ENCODE results near the gene HNF4A.

The HNF4A gene

GRCh38 chr20:44399446-44399845 lies 43.9 kb downstream of the HNF4A start:
- Histone ChIP-seq H3K27me3 (ENCODE audit: control insufficient read depth, insufficient read depth, low read length, poor library complexity, severe bottlenecking) (peaks cover 6% of the 10 kb centered on the region), H3K4me1 (ENCODE audit: control insufficient read depth, insufficient read depth, low read length) (peaks cover 5% of the 10 kb centered on the region)
- 83 to 88% methylated on average over 3 of the region's 3 CpGs for WGBS, 2 experiments

DNA sequence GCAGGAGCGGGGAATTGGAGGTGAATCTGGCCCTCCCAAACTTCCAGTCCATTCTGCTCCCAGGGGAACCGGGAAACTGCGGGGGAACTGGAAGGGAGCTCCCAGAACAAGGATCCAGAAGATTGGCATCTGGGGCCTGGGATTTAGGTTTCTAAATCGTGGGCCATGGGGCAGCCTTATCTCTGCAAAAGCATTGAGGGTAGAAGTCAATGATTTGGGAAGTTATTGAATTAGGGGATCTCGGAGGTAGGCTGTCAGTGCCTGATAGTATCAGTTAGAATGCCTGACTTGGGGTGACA lies 45.1 kb downstream of the HNF4A start:
- no peak overlapping the region for H3K27ac ChIP-seq (ENCODE audit: insufficient read depth, low read depth, low read length, poor library complexity, severe bottlenecking)
- H3K36me3 ChIP-seq (ENCODE audit: control insufficient read depth, insufficient read depth, low read length) = peaks cover 4% of the 10 kb centered on the region
- H3K4me3 ChIP-seq (ENCODE audit: insufficient read depth, low read depth, low read length) = no peak overlapping the region
- H3K27me3 ChIP-seq (ENCODE audit: control insufficient read depth, insufficient read depth, low read length, poor library complexity, severe bottlenecking) = peaks cover 6% of the 10 kb centered on the region
- no peaks in the 10 kb centered on the region for H3K9me3 ChIP-seq (ENCODE audit: control insufficient read depth, low read length)
- H3K4me1 ChIP-seq (ENCODE audit: control insufficient read depth, insufficient read depth, low read length) = peaks cover 5% of the 10 kb centered on the region
- 95% methylated on average over 5 of the region's 5 CpGs for WGBS, 2 experiments

More at GRCh38 chr20:44399446-44399845, 43.9 kb downstream of the HNF4A start:
- H3K4me3 ChIP-seq (ENCODE audit: insufficient read depth, low read depth, low read length) = no peak overlapping the region
- H3K36me3 ChIP-seq (ENCODE audit: control insufficient read depth, insufficient read depth, low read length) = peaks cover 4% of the 10 kb centered on the region
- H3K27ac ChIP-seq (ENCODE audit: insufficient read depth, low read depth, low read length, poor library complexity, severe bottlenecking) = no peak overlapping the region
- no peaks in the 10 kb centered on the region for H3K9me3 ChIP-seq (ENCODE audit: control insufficient read depth, low read length)

- Histone ChIP-seq H3K27ac (ENCODE audit: insufficient read depth, low read depth, low read length, poor library complexity, severe bottlenecking) (no peak overlapping the region), H3K9me3 (ENCODE audit: control insufficient read depth, low read length) (no peaks in the 10 kb centered on the region), H3K36me3 (ENCODE audit: control insufficient read depth, insufficient read depth, low read length) (peaks cover 9% of the 10 kb centered on the region), H3K4me3 (ENCODE audit: insufficient read depth, low read depth, low read length) (peak overlapping the region; percentile 8), H3K4me1 (ENCODE audit: control insufficient read depth, insufficient read depth, low read length) (peaks cover 10% of the 10 kb centered on the region), H3K27me3 (ENCODE audit: control insufficient read depth, insufficient read depth, low read length, poor library complexity, severe bottlenecking) (peaks cover 11% of the 10 kb centered on the region)
- WGBS, 2 experiments = 87% methylated on average over 23 of the region's 23 CpGs
These were observed 45.7 kb downstream of the HNF4A start for GRCh38 chr20:44400970-44401769.

DNA sequence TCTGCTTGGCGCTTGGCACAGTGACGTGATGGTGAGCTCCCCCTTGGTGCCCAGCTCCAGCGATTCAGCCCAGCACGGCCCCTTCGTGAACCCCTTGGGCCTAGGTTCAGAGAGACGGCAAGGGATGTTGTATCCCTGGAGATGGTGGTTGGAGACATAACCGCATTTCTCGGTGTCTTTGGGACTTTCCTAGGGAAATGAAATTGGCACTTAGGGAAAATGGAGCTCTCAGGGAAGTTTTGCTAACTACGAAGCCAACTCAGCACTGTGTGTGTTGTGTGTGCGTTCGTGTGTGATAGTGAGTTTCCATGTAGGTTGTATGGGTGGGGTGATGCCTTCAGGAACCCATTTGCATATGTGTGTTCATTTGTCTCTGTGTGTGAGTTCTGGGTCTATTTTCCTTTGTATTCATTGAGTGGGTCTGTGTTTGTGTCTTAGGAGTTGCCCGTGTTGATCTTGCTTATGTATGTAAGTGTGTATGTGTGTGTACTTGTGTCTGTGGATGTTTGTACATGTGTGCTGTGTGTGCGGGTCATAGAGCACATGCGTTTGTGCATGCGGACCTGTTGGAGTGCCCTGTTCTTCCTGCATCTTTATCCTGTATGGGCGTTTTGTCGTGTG lies 46.4 kb downstream of the HNF4A start:
- peaks cover 12% of the 10 kb centered on the region for H3K27me3 ChIP-seq (ENCODE audit: control insufficient read depth, insufficient read depth, low read length, poor library complexity, severe bottlenecking)
- H3K4me3 ChIP-seq (ENCODE audit: insufficient read depth, low read depth, low read length) = no peak overlapping the region
- peaks cover 10% of the 10 kb centered on the region for H3K4me1 ChIP-seq (ENCODE audit: control insufficient read depth, insufficient read depth, low read length)
- peaks cover 9% of the 10 kb centered on the region for H3K36me3 ChIP-seq (ENCODE audit: control insufficient read depth, insufficient read depth, low read length)
- no peaks in the 10 kb centered on the region for H3K9me3 ChIP-seq (ENCODE audit: control insufficient read depth, low read length)
- WGBS, 2 experiments = 90 to 92% methylated on average over 17 of the region's 17 CpGs
- no peak overlapping the region for H3K27ac ChIP-seq (ENCODE audit: insufficient read depth, low read depth, low read length, poor library complexity, severe bottlenecking)

DNA sequence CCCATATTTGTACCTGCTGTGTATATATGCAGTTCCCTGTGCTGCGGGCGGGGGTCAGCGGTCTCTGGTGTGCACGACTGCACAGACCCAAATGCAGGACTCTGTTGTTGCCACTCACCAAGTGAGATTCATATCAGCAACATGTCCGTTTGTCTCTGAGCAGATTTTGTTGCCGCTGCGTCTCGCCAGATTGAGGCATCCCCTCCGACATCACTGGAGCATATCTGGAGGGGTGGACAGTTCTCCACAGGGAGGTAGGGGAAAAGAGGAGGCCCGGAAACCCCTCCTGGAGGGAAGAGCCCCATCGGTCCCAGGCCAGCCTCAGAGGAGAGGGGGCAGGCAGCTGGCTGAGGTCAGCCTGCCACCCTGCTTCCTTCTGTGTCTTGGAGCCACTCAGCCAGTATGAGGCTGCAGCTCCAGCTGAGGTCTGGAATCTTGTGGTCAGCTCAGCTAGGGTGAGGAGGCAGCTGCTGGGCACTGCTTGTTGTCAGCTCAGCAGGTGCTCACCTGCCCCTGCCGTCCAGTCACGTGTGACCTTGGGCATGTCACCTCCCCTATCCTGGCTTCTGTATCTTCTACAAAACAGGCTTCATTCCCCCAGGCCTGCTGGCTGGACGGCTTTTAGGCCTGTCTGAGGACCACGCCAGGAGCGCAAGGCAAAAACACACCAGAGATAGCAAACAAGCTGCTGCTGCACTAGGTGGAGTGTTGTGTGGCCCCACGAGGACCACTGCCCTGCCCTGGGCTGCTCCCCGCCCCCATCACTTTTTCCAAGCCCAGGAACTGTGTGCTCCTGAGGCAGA lies 47.1 kb downstream of the HNF4A start:
- H3K9me3 ChIP-seq (ENCODE audit: control insufficient read depth, low read length) = no peaks in the 10 kb centered on the region
- WGBS, 2 experiments = 88 to 91% methylated on average over 18 of the region's 18 CpGs
- no peak overlapping the region for H3K4me3 ChIP-seq (ENCODE audit: insufficient read depth, low read depth, low read length)
- H3K36me3 ChIP-seq (ENCODE audit: control insufficient read depth, insufficient read depth, low read length) = peaks cover 13% of the 10 kb centered on the region
- peaks cover 14% of the 10 kb centered on the region for H3K4me1 ChIP-seq (ENCODE audit: control insufficient read depth, insufficient read depth, low read length)
- no peak overlapping the region for H3K27ac ChIP-seq (ENCODE audit: insufficient read depth, low read depth, low read length, poor library complexity, severe bottlenecking)
- H3K27me3 ChIP-seq (ENCODE audit: control insufficient read depth, insufficient read depth, low read length, poor library complexity, severe bottlenecking) = peaks cover 17% of the 10 kb centered on the region

- WGBS, 2 experiments = 79 to 80% methylated on average over 11 of the region's 11 CpGs
- H3K4me1 ChIP-seq (ENCODE audit: control insufficient read depth, insufficient read depth, low read length) = peaks cover 14% of the 10 kb centered on the region
- no peak overlapping the region for H3K27ac ChIP-seq (ENCODE audit: insufficient read depth, low read depth, low read length, poor library complexity, severe bottlenecking)
These were observed 48.0 kb downstream of the HNF4A start for GRCh38 chr20:44403194-44404112.

GRCh38 chr20:44404204-44405181 lies 49.0 kb downstream of the HNF4A start:
- Histone ChIP-seq H3K27me3 (ENCODE audit: control insufficient read depth, insufficient read depth, low read length, poor library complexity, severe bottlenecking) (peaks cover 17% of the 10 kb centered on the region), H3K9me3 (ENCODE audit: control insufficient read depth, low read length) (no peaks in the 10 kb centered on the region), H3K36me3 (ENCODE audit: control insufficient read depth, insufficient read depth, low read length) (peaks cover 13% of the 10 kb centered on the region), H3K4me3 (ENCODE audit: insufficient read depth, low read depth, low read length) (no peak overlapping the region), H3K4me1 (ENCODE audit: control insufficient read depth, insufficient read depth, low read length) (peaks cover 14% of the 10 kb centered on the region), H3K27ac (ENCODE audit: insufficient read depth, low read depth, low read length, poor library complexity, severe bottlenecking) (no peak overlapping the region)
- 83 to 84% methylated on average over 21 of the region's 21 CpGs for WGBS, 2 experiments

More at GRCh38 chr20:44403194-44404112, 48.0 kb downstream of the HNF4A start:
- Histone ChIP-seq H3K9me3 (ENCODE audit: control insufficient read depth, low read length) (no peaks in the 10 kb centered on the region), H3K4me3 (ENCODE audit: insufficient read depth, low read depth, low read length) (no peak overlapping the region), H3K27me3 (ENCODE audit: control insufficient read depth, insufficient read depth, low read length, poor library complexity, severe bottlenecking) (peaks cover 17% of the 10 kb centered on the region), H3K36me3 (ENCODE audit: control insufficient read depth, insufficient read depth, low read length) (peaks cover 13% of the 10 kb centered on the region)

GRCh38 chr20:44405257-44405656 lies 49.8 kb downstream of the HNF4A start:
- H3K4me1 ChIP-seq (ENCODE audit: control insufficient read depth, insufficient read depth, low read length) = peaks cover 14% of the 10 kb centered on the region
- WGBS, 2 experiments = 91 to 93% methylated on average over 5 to 6 of the region's 6 CpGs
- no peak overlapping the region for H3K4me3 ChIP-seq (ENCODE audit: insufficient read depth, low read depth, low read length)
- peaks cover 17% of the 10 kb centered on the region for H3K27me3 ChIP-seq (ENCODE audit: control insufficient read depth, insufficient read depth, low read length, poor library complexity, severe bottlenecking)
- peaks cover 13% of the 10 kb centered on the region for H3K36me3 ChIP-seq (ENCODE audit: control insufficient read depth, insufficient read depth, low read length)
- H3K9me3 ChIP-seq (ENCODE audit: control insufficient read depth, low read length) = no peaks in the 10 kb centered on the region
- no peak overlapping the region for H3K27ac ChIP-seq (ENCODE audit: insufficient read depth, low read depth, low read length, poor library complexity, severe bottlenecking)
